Kidney (tissue), 14 donors: ENCODE measurements around the gene F12. TPM values are rescaled to one million over a fixed set of nuclear protein-coding genes. Genes with fewer than 3 reads are reported as not detected.

Experiments
- DNase-seq, 5 donors: peaks; one replicate each; pipeline ENCODE4 v3.0.0-alpha.2; 2013 to 2020
- FAIRE-seq: peaks from 2 replicates; lab custom pipeline; 2012; peaks lifted over from hg19 to GRCh38; lab: Jason Lieb, UNC
- H3K27ac ChIP-seq, 2 donors: one replicate each; pipeline ENCODE4 v1.7.0; 2013; ENCODE audit warnings: low read depth in 2 of 2, low read length in 2 of 2, inconsistent platforms in 1 of 2
- H3K27me3 ChIP-seq: one replicate; pipeline ENCODE4 v1.7.1; 2013; ENCODE audit warnings: low read length, inconsistent platforms; ENCODE audit not compliant: control insufficient read depth, insufficient read depth
- H3K36me3 ChIP-seq, 3 donors: one replicate each; pipeline versions ENCODE4 v1.7.0 to v1.7.1; 2013; ENCODE audit warnings: low read length in 3 of 3, control low read depth in 1 of 3, inconsistent platforms in 1 of 3; ENCODE audit not compliant: insufficient read depth in 3 of 3, control insufficient read depth in 2 of 3
- H3K4me1 ChIP-seq, 3 donors: one replicate each; pipeline versions ENCODE4 v1.7.0 to v1.7.1; 2013; ENCODE audit warnings: low read length in 3 of 3, inconsistent platforms in 1 of 3, low read depth in 1 of 3; ENCODE audit not compliant: control insufficient read depth in 2 of 3, insufficient read depth in 2 of 3
- H3K4me3 ChIP-seq, 3 donors: one replicate each; pipeline versions ENCODE4 v1.7.0 to v1.8.1; 2013; ENCODE audit warnings: low read length in 3 of 3, control low read depth in 1 of 3, inconsistent platforms in 1 of 3
- H3K9ac ChIP-seq, 3 donors: one replicate each; pipeline versions ENCODE4 v1.7.0 to v1.7.1; 2013; ENCODE audit warnings: low read length in 3 of 3, control low read depth in 1 of 3, inconsistent platforms in 1 of 3
- H3K9me3 ChIP-seq, 3 donors: one replicate each; pipeline versions ENCODE4 v1.7.0 to v1.7.1; 2013; ENCODE audit warnings: low read length in 3 of 3, control low read depth in 1 of 3, inconsistent platforms in 1 of 3; ENCODE audit not compliant: control insufficient read depth in 2 of 3, insufficient read depth in 1 of 3
- intact Hi-C: fragments of 100-400 bp; cut with DNase I; formaldehyde crosslinking; loops from one replicate; pipeline ENCODE4 v1.11.1; 2022
- polyA plus RNA-seq: library from polyadenylated mRNA; stranded (reverse); fragments of 350-450 nt; fragmentation: Illumina TruSeq; extraction: RNeasy Lipid Tissue Mini Kit (QIAGEN cat#74804); gene quantifications from one replicate; pipeline ENCODE4 v1.2.3, GENCODE V29; 2014; ENCODE audit warnings: low read depth, low replicate concordance; ENCODE audit not compliant: insufficient read depth
- total RNA-seq: library from RNA; stranded (reverse); fragmentation: NEBNext Ultra II Directional; extraction: Animal tissue kit (Norgen Biotek cat#: 25700); gene quantifications from one replicate; pipeline ENCODE4 v1.2.1, GENCODE V29; 2021
- TF ChIP-seq, protein P1 (sequence below): IDR thresholded peaks from 3 replicates; pipeline ENCODE4 v1.5.1; 2012; ENCODE audit warnings: mild to moderate bottlenecking, moderate library complexity, borderline replicate concordance; ENCODE audit not compliant: insufficient read depth; ENCODE audit errors: extremely low read depth
- donor health status: control.
- donor health status: control.
- donor health status: control.
- donor health status: control.
- donor health status: control.
- donor health status: DM: yes; HTN: yes; CAD: no.
- donor health status: Normal renal cell carcinoma (clear cell type).

F12 gene
- total and polyA plus RNA-seq, 2 donors from 2014 or later: 3.1 to 4.2 TPM

DNA sequence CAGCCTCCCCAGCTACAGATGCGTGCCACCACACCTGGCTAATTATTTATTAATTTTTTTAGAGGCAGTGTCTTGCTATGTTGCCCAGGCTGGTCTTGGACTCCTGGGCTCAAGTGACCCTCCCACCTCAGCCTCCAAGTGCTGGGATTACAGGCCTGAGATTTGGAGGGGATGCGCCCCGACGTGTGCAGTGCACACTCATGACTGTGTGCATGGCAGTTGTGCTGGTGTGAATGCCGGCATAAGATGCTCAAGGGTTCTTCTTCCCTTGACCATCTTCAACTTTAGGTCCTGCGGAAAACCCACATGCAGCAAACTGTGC is 28.6 kb downstream of the F12 start:
- intact Hi-C loops: no loop called here
- no peak overlapping the region for H3K27ac ChIP-seq
- H3K4me1 ChIP-seq: peaks cover 0 to 16% (median 14%) of the 10 kb centered on the region in 3 donors
- no peaks in the 10 kb centered on the region for H3K27me3 ChIP-seq
- peak overlapping the region in 1 of 3 donors; percentile 19 for H3K4me3 ChIP-seq
- H3K36me3 ChIP-seq: no peaks in the 10 kb centered on the region
- H3K9ac ChIP-seq: no peak overlapping the region
- no peaks in the 10 kb centered on the region for H3K9me3 ChIP-seq
- no peak for DNase-seq
- FAIRE-seq: no peak
- TF ChIP-seq, protein P1, sequence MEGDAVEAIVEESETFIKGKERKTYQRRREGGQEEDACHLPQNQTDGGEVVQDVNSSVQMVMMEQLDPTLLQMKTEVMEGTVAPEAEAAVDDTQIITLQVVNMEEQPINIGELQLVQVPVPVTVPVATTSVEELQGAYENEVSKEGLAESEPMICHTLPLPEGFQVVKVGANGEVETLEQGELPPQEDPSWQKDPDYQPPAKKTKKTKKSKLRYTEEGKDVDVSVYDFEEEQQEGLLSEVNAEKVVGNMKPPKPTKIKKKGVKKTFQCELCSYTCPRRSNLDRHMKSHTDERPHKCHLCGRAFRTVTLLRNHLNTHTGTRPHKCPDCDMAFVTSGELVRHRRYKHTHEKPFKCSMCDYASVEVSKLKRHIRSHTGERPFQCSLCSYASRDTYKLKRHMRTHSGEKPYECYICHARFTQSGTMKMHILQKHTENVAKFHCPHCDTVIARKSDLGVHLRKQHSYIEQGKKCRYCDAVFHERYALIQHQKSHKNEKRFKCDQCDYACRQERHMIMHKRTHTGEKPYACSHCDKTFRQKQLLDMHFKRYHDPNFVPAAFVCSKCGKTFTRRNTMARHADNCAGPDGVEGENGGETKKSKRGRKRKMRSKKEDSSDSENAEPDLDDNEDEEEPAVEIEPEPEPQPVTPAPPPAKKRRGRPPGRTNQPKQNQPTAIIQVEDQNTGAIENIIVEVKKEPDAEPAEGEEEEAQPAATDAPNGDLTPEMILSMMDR: no peak

DNA sequence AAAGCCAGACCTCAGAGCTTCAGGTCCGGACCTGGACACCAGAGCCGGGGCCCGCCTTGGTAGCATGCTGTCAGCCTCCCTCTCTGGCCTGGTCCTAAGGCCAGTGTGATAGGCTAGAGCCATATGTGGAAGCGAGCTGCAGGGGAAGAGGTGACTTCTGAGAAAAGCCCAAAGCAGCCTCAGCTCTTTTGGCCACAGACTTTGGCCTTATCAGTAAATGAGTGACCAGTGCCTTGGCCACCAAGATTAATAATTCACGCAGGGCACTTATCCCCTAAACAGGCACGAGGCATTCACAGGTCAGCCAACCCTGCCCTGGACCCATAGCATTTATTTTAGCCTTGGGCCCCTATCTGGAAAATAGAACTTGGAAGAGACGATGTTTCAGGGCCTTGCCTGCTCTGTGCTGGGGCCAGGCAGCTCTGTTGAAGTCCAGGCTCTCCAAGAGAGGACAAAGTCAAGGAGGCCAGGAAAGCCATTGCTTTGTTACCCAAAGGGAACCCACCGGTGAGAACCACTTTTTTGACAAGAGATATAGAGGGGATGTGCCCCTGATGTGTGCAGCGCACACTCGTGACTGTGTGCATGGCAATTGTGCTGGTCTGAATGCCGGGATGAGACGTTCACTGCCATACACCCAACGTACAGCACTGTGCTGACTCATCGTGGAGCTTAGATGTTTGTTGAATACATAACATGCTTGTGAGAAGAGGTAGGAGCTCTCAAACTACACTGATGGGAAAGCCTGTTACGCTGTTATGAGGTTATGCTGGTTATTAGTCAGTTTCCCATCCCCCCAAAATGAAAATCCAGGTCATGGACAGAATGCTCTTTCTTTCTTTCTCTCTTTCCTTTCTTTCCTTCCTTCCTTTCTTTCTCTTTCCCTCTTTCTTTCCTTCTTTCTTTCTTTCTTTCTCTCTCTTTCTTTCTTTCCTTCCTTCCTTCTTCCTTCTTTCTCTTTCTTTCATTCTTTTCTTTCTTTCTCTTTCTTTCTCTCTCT is 30.2 kb downstream of the F12 start:
- no peaks in the 10 kb centered on the region for H3K36me3 ChIP-seq
- H3K27me3 ChIP-seq: no peaks in the 10 kb centered on the region
- intact Hi-C loops: no loop called here
- peak overlapping the region; percentile 89 to 90 for H3K27ac ChIP-seq
- TF ChIP-seq, protein P1: no peak
- peak overlapping the region in 2 of 3 donors; percentile 39 to 56 for H3K4me3 ChIP-seq
- peak overlapping the region in 1 of 3 donors; percentile 52 for H3K9ac ChIP-seq
- peaks cover 0 to 16% (median 14%) of the 10 kb centered on the region in 3 donors for H3K4me1 ChIP-seq
- no peaks in the 10 kb centered on the region for H3K9me3 ChIP-seq
- FAIRE-seq (no peak), DNase-seq (no peak)

DNA sequence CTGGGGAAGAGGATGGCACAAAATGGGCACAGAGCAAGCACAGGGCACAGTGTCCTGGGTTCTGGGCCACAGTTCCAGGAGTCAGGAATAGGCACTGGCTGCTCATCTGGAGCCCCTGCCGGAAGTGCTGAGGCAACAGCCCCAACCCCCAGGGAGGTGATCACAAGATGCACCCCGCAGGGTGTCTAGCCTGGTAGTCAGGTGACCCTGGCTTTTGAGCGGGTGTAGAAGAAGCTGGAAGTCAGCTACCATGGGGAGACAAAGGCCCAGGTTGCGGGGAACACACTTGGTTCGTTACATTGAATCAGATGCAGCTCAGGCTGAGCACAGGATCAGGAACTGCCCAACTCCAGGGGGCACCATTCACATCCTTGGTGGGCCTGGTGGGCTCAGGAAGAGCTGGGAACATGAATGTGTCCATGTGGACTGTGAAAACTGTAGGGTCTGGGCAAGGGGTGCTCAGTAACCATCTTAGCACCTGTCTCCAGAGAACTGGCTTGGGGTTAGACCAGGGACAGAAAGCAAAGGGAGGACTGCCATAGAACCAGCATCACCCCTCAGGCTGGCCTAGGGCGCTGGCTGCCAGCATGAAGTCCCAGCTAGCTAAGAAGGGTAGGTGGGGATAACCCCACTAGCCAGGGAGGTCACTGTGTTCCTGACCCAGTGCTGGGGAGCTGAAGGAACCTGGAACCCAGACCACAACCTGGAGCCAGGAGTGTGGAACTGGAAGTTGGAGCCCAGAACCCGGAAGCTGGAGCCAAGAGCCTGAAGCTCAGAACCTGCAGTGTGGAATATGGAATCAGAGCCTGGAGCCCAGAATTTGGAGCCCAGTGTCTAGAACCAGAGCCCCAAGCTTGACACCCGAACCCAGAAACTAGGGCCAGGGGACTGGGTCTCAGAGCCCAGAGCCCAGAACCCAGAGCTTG is 31.2 kb downstream of the F12 start:
- H3K27ac ChIP-seq: peak overlapping the region; percentile 62 to 89
- H3K4me1 ChIP-seq: peaks cover 0 to 16% (median 14%) of the 10 kb centered on the region in 3 donors
- no peak for FAIRE-seq
- H3K9ac ChIP-seq: peak overlapping the region in 1 of 3 donors; percentile 52
- peak overlapping the region in 1 of 3 donors; percentile 43 for H3K4me3 ChIP-seq
- TF ChIP-seq, protein P1: no peak
- DNase-seq: no peak
- intact Hi-C loops: no loop called here
- no peaks in the 10 kb centered on the region for H3K27me3 ChIP-seq
- no peaks in the 10 kb centered on the region for H3K9me3 ChIP-seq
- H3K36me3 ChIP-seq: no peaks in the 10 kb centered on the region
